GM12878 (cell line): Measurements from ENCODE around the gene NELFB. TPM values are rescaled to one million over a fixed set of nuclear protein-coding genes. Genes with fewer than 3 reads are reported as not detected.

Experiments used
- BACH1 ChIP-seq: fragments of 450-650 bp; IDR thresholded peaks from 2 replicates; pipeline ENCODE4 v1.6.1; 2017; ENCODE audit warnings: mild to moderate bottlenecking, borderline replicate concordance
- DPF2 ChIP-seq: fragments of 450-650 bp; IDR thresholded peaks from 2 replicates; pipeline ENCODE4 v1.6.1; 2017; ENCODE audit warnings: mild to moderate bottlenecking
- EP300 ChIP-seq, 2 experiments: fragments of 150-350 bp in 1 of 2; IDR thresholded peaks; 2 replicates each; pipeline ENCODE4 v1.6.1; 2011 to 2012; ENCODE audit warnings: low read depth in 2 of 2, low read length in 2 of 2, borderline replicate concordance in 1 of 2, improper control_type of control experiment in 1 of 2, inconsistent platforms in 1 of 2; ENCODE audit not compliant: control insufficient read depth in 1 of 2
- FOS ChIP-seq: IDR thresholded peaks from 3 replicates; pipeline ENCODE4 v1.6.1; 2011; ENCODE audit warnings: borderline replicate concordance; ENCODE audit not compliant: insufficient read length; ENCODE audit errors: extremely low read depth
- HDGF ChIP-seq: fragments of 450-650 bp; IDR thresholded peaks from 2 replicates; pipeline ENCODE4 v1.6.1; 2016; ENCODE audit warnings: antibody characterized with exemption
- IKZF1 ChIP-seq: fragments of 450-650 bp; conservative IDR thresholded peaks from 2 replicates; pipeline ENCODE4 v1.6.1; 2017; ENCODE audit warnings: antibody characterized with exemption, mild to moderate bottlenecking
- IKZF2 ChIP-seq, 2 experiments: fragments of 450-650 bp; IDR thresholded peaks; 2 replicates each; pipeline ENCODE4 v1.6.1; 2017; ENCODE audit warnings: mild to moderate bottlenecking in 2 of 2, moderate library complexity in 2 of 2
- LARP7 ChIP-seq: fragments of 450-650 bp; IDR thresholded peaks from 2 replicates; pipeline ENCODE4 v1.6.1; 2017; ENCODE audit warnings: mild to moderate bottlenecking
- NFYB ChIP-seq: IDR thresholded peaks from 2 replicates; pipeline ENCODE4 v1.6.1; 2011; ENCODE audit warnings: low read depth, mild to moderate bottlenecking, low read length, improper control_type of control experiment, moderate library complexity; ENCODE audit not compliant: insufficient read depth
- POLR2A ChIP-seq: IDR thresholded peaks from 2 replicates; pipeline ENCODE4 v1.6.1; 2011; ENCODE audit warnings: low read depth, mild to moderate bottlenecking, low read length
- POLR2AphosphoS5 ChIP-seq: IDR thresholded peaks from 2 replicates; pipeline ENCODE4 v1.6.1; 2011; ENCODE audit warnings: mild to moderate bottlenecking, low read length, inconsistent platforms
- polyA plus RNA-seq, 11 experiments: library from polyadenylated mRNA; depleted of rRNA in 4 of 11; unstranded in 6 of 11; stranded (reverse) in 5 of 11; fragments of >200 nt; fragmentation: Nextera tagmentation in 4 of 11; fragmentation: Illumina TruSeq in 1 of 11; extraction: Ambion mirVana in 4 of 11; extraction: Trizol in 1 of 11; gene quantifications; 1 replicate in 1 of 11; 2 replicates in 10 of 11; pipeline versions ENCODE4 v1.2.1 to v1.2.3, GENCODE V29; 2011 to 2016; ENCODE audit warnings: inconsistent platforms in 2 of 11, missing spikeins in 2 of 11, low read depth in 1 of 11
- total RNA-seq, 4 experiments: library from RNA; depleted of rRNA in 3 of 4; stranded (reverse); fragments of >200 nt in 3 of 4; fragmentation: Illumina TruSeq in 1 of 4; extraction: Trizol in 1 of 4; gene quantifications; 2 replicates each; pipeline versions ENCODE4 v1.2.1 to v1.2.3, GENCODE V29; 2013 to 2021
- TF ChIP-seq, protein P1 (sequence below): IDR thresholded peaks from 2 replicates; pipeline ENCODE4 v1.6.1; 2012; ENCODE audit warnings: improper control_type of control experiment, low read depth, low read length; ENCODE audit not compliant: insufficient replicate concordance
- TF ChIP-seq, protein P2 (sequence below): fragments of 450-650 bp; IDR thresholded peaks from 2 replicates; pipeline ENCODE4 v1.6.1; 2017; ENCODE audit warnings: antibody characterized with exemption, mild to moderate bottlenecking, moderate library complexity
- TF ChIP-seq, protein P3 (sequence below): fragments of 450-650 bp; IDR thresholded peaks from 2 replicates; pipeline ENCODE4 v1.6.1; 2017; ENCODE audit warnings: mild to moderate bottlenecking, moderate library complexity
- TF ChIP-seq, protein P4 (sequence below): fragments of 450-650 bp; IDR thresholded peaks from 2 replicates; pipeline ENCODE4 v1.6.1; 2016; ENCODE audit warnings: mild to moderate bottlenecking

NELFB gene
- total and polyA plus RNA-seq, 10 of the 15 experiments (the other 5 are each of a cell fraction or from before 2014, with no cell fraction given): 0.19 to 63.4 (median 30.9) TPM

DNA sequence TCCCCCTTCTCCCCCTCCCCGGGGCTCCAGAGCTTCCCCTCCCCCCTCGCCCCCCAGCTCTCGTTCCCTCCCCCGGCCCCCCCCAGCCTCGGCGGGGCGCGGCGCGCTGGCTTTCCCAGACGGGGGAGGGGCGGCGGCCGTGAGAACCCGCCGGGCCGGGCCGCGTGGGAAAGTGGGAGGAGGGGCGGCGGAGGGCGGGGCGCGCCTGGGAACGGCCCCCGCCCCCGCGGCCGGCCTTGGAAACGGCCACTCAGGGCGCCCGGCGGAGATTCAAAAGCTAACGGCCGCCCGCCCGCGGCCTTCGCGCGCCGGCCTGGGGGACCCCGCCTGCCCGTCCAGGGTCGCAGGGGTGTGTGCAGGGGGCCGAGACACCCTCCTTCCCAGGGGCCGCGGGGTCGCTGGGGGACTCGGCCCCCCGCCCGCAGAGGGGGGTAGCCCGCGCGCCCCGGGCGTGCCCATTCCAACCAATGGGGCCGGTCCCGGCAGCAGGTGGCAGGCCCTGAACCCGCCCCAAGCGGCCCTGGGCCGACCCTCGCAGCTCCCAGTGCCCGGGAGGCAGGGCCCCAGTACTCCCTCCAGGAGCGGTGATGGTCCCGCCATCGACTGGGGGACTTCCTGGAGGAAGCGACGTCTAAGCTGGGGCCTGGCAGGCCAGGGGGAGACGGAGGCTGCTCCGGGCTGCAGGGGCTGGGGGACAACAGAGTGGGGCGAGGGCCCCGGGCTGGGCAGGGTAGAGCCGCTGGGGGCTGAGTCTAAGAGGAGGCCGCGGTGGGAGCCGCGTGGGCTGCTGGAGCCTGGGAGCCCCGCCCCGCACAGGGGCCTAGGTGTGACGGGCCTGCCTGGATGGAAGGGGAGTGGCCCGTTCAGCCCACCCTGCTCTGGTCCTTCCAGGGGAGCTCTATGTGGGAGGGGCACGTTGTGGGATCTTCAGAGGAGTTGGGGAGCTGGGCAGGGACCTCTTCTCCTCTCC lies 61.2 kb downstream of the NELFB start (continued):
- TF ChIP-seq, protein P1, sequence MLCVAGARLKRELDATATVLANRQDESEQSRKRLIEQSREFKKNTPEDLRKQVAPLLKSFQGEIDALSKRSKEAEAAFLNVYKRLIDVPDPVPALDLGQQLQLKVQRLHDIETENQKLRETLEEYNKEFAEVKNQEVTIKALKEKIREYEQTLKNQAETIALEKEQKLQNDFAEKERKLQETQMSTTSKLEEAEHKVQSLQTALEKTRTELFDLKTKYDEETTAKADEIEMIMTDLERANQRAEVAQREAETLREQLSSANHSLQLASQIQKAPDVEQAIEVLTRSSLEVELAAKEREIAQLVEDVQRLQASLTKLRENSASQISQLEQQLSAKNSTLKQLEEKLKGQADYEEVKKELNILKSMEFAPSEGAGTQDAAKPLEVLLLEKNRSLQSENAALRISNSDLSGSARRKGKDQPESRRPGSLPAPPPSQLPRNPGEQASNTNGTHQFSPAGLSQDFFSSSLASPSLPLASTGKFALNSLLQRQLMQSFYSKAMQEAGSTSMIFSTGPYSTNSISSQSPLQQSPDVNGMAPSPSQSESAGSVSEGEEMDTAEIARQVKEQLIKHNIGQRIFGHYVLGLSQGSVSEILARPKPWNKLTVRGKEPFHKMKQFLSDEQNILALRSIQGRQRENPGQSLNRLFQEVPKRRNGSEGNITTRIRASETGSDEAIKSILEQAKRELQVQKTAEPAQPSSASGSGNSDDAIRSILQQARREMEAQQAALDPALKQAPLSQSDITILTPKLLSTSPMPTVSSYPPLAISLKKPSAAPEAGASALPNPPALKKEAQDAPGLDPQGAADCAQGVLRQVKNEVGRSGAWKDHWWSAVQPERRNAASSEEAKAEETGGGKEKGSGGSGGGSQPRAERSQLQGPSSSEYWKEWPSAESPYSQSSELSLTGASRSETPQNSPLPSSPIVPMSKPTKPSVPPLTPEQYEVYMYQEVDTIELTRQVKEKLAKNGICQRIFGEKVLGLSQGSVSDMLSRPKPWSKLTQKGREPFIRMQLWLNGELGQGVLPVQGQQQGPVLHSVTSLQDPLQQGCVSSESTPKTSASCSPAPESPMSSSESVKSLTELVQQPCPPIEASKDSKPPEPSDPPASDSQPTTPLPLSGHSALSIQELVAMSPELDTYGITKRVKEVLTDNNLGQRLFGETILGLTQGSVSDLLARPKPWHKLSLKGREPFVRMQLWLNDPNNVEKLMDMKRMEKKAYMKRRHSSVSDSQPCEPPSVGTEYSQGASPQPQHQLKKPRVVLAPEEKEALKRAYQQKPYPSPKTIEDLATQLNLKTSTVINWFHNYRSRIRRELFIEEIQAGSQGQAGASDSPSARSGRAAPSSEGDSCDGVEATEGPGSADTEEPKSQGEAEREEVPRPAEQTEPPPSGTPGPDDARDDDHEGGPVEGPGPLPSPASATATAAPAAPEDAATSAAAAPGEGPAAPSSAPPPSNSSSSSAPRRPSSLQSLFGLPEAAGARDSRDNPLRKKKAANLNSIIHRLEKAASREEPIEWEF: peak; percentile 63
- TF ChIP-seq FOS: no peak
- peak; percentile 84 for TF ChIP-seq DPF2
- peak in 1 of 2 experiments; percentile 45; a peak in 1 of 4 replicates for TF ChIP-seq IKZF2 (IDR thresholded peaks at IDR 0.05)
- TF ChIP-seq EP300 (IDR thresholded peaks at IDR 0.05; ENCODE audit: borderline replicate concordance in 1 of 2, control insufficient read depth in 1 of 2, low read depth in 2 of 2, low read length in 2 of 2): no peak
- TF ChIP-seq, protein P2, sequence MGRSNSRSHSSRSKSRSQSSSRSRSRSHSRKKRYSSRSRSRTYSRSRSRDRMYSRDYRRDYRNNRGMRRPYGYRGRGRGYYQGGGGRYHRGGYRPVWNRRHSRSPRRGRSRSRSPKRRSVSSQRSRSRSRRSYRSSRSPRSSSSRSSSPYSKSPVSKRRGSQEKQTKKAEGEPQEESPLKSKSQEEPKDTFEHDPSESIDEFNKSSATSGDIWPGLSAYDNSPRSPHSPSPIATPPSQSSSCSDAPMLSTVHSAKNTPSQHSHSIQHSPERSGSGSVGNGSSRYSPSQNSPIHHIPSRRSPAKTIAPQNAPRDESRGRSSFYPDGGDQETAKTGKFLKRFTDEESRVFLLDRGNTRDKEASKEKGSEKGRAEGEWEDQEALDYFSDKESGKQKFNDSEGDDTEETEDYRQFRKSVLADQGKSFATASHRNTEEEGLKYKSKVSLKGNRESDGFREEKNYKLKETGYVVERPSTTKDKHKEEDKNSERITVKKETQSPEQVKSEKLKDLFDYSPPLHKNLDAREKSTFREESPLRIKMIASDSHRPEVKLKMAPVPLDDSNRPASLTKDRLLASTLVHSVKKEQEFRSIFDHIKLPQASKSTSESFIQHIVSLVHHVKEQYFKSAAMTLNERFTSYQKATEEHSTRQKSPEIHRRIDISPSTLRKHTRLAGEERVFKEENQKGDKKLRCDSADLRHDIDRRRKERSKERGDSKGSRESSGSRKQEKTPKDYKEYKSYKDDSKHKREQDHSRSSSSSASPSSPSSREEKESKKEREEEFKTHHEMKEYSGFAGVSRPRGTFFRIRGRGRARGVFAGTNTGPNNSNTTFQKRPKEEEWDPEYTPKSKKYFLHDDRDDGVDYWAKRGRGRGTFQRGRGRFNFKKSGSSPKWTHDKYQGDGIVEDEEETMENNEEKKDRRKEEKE: no peak; the same call in 1 of the 2 replicates
- TF ChIP-seq POLR2A: peak; percentile 66
- TF ChIP-seq, protein P3, sequence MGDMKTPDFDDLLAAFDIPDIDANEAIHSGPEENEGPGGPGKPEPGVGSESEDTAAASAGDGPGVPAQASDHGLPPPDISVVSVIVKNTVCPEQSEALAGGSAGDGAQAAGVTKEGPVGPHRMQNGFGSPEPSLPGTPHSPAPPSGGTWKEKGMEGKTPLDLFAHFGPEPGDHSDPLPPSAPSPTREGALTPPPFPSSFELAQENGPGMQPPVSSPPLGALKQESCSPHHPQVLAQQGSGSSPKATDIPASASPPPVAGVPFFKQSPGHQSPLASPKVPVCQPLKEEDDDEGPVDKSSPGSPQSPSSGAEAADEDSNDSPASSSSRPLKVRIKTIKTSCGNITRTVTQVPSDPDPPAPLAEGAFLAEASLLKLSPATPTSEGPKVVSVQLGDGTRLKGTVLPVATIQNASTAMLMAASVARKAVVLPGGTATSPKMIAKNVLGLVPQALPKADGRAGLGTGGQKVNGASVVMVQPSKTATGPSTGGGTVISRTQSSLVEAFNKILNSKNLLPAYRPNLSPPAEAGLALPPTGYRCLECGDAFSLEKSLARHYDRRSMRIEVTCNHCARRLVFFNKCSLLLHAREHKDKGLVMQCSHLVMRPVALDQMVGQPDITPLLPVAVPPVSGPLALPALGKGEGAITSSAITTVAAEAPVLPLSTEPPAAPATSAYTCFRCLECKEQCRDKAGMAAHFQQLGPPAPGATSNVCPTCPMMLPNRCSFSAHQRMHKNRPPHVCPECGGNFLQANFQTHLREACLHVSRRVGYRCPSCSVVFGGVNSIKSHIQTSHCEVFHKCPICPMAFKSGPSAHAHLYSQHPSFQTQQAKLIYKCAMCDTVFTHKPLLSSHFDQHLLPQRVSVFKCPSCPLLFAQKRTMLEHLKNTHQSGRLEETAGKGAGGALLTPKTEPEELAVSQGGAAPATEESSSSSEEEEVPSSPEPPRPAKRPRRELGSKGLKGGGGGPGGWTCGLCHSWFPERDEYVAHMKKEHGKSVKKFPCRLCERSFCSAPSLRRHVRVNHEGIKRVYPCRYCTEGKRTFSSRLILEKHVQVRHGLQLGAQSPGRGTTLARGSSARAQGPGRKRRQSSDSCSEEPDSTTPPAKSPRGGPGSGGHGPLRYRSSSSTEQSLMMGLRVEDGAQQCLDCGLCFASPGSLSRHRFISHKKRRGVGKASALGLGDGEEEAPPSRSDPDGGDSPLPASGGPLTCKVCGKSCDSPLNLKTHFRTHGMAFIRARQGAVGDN: peak; percentile 64; the same call in 1 of the 2 replicates
- TF ChIP-seq, protein P4, sequence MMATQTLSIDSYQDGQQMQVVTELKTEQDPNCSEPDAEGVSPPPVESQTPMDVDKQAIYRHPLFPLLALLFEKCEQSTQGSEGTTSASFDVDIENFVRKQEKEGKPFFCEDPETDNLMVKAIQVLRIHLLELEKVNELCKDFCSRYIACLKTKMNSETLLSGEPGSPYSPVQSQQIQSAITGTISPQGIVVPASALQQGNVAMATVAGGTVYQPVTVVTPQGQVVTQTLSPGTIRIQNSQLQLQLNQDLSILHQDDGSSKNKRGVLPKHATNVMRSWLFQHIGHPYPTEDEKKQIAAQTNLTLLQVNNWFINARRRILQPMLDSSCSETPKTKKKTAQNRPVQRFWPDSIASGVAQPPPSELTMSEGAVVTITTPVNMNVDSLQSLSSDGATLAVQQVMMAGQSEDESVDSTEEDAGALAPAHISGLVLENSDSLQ: peak; percentile 30; the same call in 1 of the 2 replicates
- peak; percentile 78 for TF ChIP-seq HDGF
- TF ChIP-seq IKZF1: peak; percentile 82
- TF ChIP-seq POLR2AphosphoS5: peak; percentile 34; the same call in 1 of the 2 replicates
- peak; percentile 61; the same call in 1 of the 2 replicates for TF ChIP-seq NFYB
- TF ChIP-seq BACH1: peak; percentile 40; the same call in 1 of the 2 replicates
- TF ChIP-seq LARP7: peak; percentile 75
